ENCODE measurements around the gene GPRIN1.

The GPRIN1 gene

GRCh38 chr5:176653401-176654385 lies 43.7 kb upstream of the GPRIN1 start:
- peaks cover 0 to 10% (median 0%) of the 10 kb centered on the region in 11 experiments; a peak in 1 of 22 replicates for H3K27me3 ChIP-seq
- H3K4me1 ChIP-seq = peaks cover 53 to 87% (median 72%) of the 10 kb centered on the region in 10 experiments
- no peak for TF ChIP-seq Cebpa-rat (IDR thresholded peaks at IDR 0.05)
- no peak overlapping the region for H3K27ac ChIP-seq
- no peaks in the 10 kb centered on the region for H3K9me3 ChIP-seq (replicated peaks in 1 of 11)
- peaks cover 0 to 54% (median 42%) of the 10 kb centered on the region in 11 experiments; a peak in 20 of 22 replicates for H3K36me3 ChIP-seq
- H4K20me1 ChIP-seq = peaks cover 39 to 98% (median 83%) of the 10 kb centered on the region in 11 experiments; a peak in 21 of 22 replicates
- peak overlapping the region; percentile 35 to 100 (median 99); a peak in 20 of 22 replicates for H3K4me2 ChIP-seq
- no peak overlapping the region for H3K4me3 ChIP-seq
- peak overlapping the region in 2 of 11 experiments; percentile 16 to 28; a peak in 1 of 22 replicates for H3K9ac ChIP-seq

- Histone ChIP-seq H3K27ac (peak overlapping the region in 4 of 11 experiments; percentile 53 to 68 (median 58); a peak in 6 of 22 replicates), H3K9ac (peak overlapping the region in 6 of 11 experiments; percentile 35 to 69 (median 60); a peak in 9 of 22 replicates), H4K20me1 (peaks cover 33 to 92% (median 81%) of the 10 kb centered on the region in 11 experiments; a peak in 20 of 22 replicates), H3K36me3 (peaks cover 0 to 49% (median 37%) of the 10 kb centered on the region in 11 experiments; a peak in 20 of 22 replicates), H3K9me3 (replicated peaks in 1 of 11) (no peaks in the 10 kb centered on the region), H3K27me3 (peaks cover 0 to 10% (median 0%) of the 10 kb centered on the region in 11 experiments; a peak in 1 of 22 replicates), H3K4me1 (peaks cover 55 to 88% (median 71%) of the 10 kb centered on the region in 10 experiments), H3K4me2 (peak overlapping the region; percentile 95 to 100 (median 99)), H3K4me3 (peak overlapping the region in 6 of 10 experiments; percentile 21 to 56 (median 46); a peak in 8 of 20 replicates)
- no peak for TF ChIP-seq Cebpa-rat (IDR thresholded peaks at IDR 0.05)
Measured at GRCh38 chr5:176652136-176652535, 42.2 kb upstream of the GPRIN1 start.

GRCh38 chr5:176651472-176651980 lies 41.6 kb upstream of the GPRIN1 start:
- peak overlapping the region in 7 of 10 experiments; percentile 31 to 56 (median 41); a peak in 13 of 20 replicates for H3K4me3 ChIP-seq
- H3K4me2 ChIP-seq = peak overlapping the region; percentile 95 to 100 (median 99)
- peaks cover 58 to 92% (median 75%) of the 10 kb centered on the region in 10 experiments for H3K4me1 ChIP-seq
- peaks cover 0 to 10% (median 0%) of the 10 kb centered on the region in 11 experiments; a peak in 1 of 22 replicates for H3K27me3 ChIP-seq
- H3K9ac ChIP-seq = peak overlapping the region in 9 of 11 experiments; percentile 9 to 69 (median 39); a peak in 18 of 22 replicates
- no peak for TF ChIP-seq Cebpa-rat (IDR thresholded peaks at IDR 0.05)
- peaks cover 32 to 86% (median 75%) of the 10 kb centered on the region in 11 experiments; a peak in 20 of 22 replicates for H4K20me1 ChIP-seq
- peaks cover 0 to 43% (median 30%) of the 10 kb centered on the region in 11 experiments; a peak in 19 of 22 replicates for H3K36me3 ChIP-seq
- no peaks in the 10 kb centered on the region for H3K9me3 ChIP-seq (replicated peaks in 1 of 11)
- H3K27ac ChIP-seq = peak overlapping the region in 5 of 11 experiments; percentile 17 to 62 (median 52); a peak in 8 of 22 replicates

DNA sequence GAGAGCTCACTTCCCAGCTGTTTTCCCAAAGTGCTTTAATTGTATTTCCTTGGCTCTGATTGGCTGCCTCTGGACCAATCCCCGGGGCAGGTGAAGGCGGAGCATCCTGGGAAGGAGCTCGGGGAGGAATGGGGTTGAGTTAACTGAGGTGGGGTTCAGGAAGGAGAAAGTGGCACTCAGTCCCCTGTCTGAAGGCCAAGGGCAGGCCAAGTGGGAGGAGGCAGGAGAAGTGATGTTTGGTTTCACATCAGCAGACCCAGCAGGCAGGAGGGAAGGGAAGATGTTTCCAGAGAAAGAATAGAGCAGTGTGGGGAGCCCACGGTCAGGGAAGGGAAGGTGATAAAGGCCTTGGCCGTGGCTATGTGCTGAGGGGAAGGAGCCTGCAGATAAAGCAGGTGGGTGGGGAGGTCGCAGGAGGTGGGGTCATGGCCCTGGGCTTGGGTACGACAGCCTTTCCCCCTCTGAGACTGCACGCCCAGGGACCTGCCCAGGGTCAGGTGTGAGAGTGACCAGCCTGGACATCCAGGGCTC lies 40.5 kb upstream of the GPRIN1 start:
- Histone ChIP-seq H3K4me3 (peak overlapping the region in 4 of 10 experiments; percentile 41 to 56 (median 50); a peak in 6 of 20 replicates), H3K27me3 (peaks cover 0 to 10% (median 0%) of the 10 kb centered on the region in 11 experiments; a peak in 1 of 22 replicates), H3K27ac (peak overlapping the region in 3 of 11 experiments; percentile 52 to 62 (median 58); a peak in 3 of 22 replicates), H3K9ac (peak overlapping the region in 5 of 11 experiments; percentile 39 to 69 (median 66); a peak in 9 of 22 replicates), H4K20me1 (peaks cover 32 to 77% (median 69%) of the 10 kb centered on the region in 11 experiments; a peak in 20 of 22 replicates), H3K36me3 (peaks cover 0 to 34% (median 22%) of the 10 kb centered on the region in 11 experiments; a peak in 19 of 22 replicates), H3K9me3 (replicated peaks in 1 of 11) (no peaks in the 10 kb centered on the region), H3K4me2 (peak overlapping the region; percentile 95 to 100 (median 99)), H3K4me1 (peaks cover 64 to 90% (median 81%) of the 10 kb centered on the region in 10 experiments)
- TF ChIP-seq Cebpa-rat (IDR thresholded peaks at IDR 0.05) = no peak

GRCh38 chr5:176648474-176649194 lies 38.7 kb upstream of the GPRIN1 start:
- Histone ChIP-seq H3K4me3 (peak overlapping the region; percentile 64 to 82 (median 74)), H3K9ac (peak overlapping the region; percentile 76 to 92 (median 85)), H3K27ac (peak overlapping the region in 8 of 11 experiments; percentile 76 to 91 (median 84); a peak in 14 of 22 replicates), H3K9me3 (replicated peaks in 1 of 11) (no peaks in the 10 kb centered on the region), H3K27me3 (peaks cover 0 to 10% (median 0%) of the 10 kb centered on the region in 11 experiments; a peak in 1 of 22 replicates), H3K36me3 (peaks cover 0 to 16% (median 7%) of the 10 kb centered on the region in 11 experiments; a peak in 11 of 22 replicates), H4K20me1 (peaks cover 26 to 59% (median 55%) of the 10 kb centered on the region in 11 experiments; a peak in 20 of 22 replicates), H3K4me2 (peak overlapping the region; percentile 95 to 100 (median 99)), H3K4me1 (peaks cover 64 to 87% (median 83%) of the 10 kb centered on the region in 10 experiments)
- no peak for TF ChIP-seq Cebpa-rat (IDR thresholded peaks at IDR 0.05)

DNA sequence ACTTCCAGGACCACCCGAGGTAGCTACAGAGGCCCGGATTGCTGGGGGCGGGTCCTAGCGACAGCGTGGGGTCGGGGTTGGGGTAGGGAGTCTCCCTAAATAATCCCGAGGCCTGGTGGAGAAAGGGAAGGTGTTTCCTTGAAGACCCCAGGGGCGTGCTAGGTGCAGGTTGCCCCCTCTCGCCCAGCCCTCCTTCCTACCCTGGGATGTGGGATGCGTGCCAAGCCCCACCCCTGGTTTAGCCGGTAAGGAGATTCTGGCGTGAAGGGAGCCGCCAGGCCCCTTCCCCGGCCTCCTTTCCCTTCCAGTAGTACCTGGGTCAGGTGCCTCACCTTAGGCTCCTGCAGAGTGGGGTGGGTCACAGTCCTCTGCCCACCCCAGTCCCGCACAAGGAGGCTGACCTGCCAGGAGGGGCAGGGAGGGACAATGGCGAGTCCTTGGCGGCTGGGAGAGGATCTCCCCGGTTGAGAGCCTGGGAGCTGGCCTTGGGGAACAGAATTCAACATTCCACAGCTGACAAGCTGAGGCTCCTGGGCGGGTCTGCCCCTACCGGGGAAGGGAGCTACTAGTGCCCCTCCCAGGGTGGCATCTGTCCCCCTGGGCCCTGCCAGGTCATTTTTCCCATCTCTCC lies 38.0 kb upstream of the GPRIN1 start:
- peak overlapping the region; percentile 76 to 91 (median 84) for H3K27ac ChIP-seq

More for the DNA sequence above, 38.0 kb upstream of the GPRIN1 start:
- peaks cover 58 to 86% (median 80%) of the 10 kb centered on the region in 10 experiments for H3K4me1 ChIP-seq
- H3K4me2 ChIP-seq = peak overlapping the region; percentile 95 to 100 (median 99)
- peak overlapping the region; percentile 76 to 92 (median 85) for H3K9ac ChIP-seq
- peaks cover 23 to 52% (median 48%) of the 10 kb centered on the region in 11 experiments; a peak in 20 of 22 replicates for H4K20me1 ChIP-seq
- H3K36me3 ChIP-seq = peaks cover 0 to 10% (median 3%) of the 10 kb centered on the region in 11 experiments; a peak in 10 of 22 replicates
- no peak for TF ChIP-seq Cebpa-rat (IDR thresholded peaks at IDR 0.05)
- H3K9me3 ChIP-seq (replicated peaks in 1 of 11) = no peaks in the 10 kb centered on the region
- H3K27me3 ChIP-seq = peaks cover 0 to 10% (median 0%) of the 10 kb centered on the region in 11 experiments; a peak in 1 of 22 replicates
- H3K4me3 ChIP-seq = peak overlapping the region; percentile 64 to 82 (median 74)

Measured in BLaER1 treated with 17β-estradiol and CSF1 and Interleukin-3, amounts not matched to agents 10 nM and 100 nM (cell line).